NCI-H1105 (cell line): ENCODE data around the gene FKBP3.
A peak's percentile ranks its signal among the peaks of the same experiment; 100 is the strongest.
"Not testable (repeated sequence)": the region's sequence is repeated elsewhere in the genome, so short reads cannot be mapped to it uniquely, and the experiment has no call there.

Experiments
- DNase-seq: peaks from one replicate; lab custom pipeline; 2025; lab: John Stamatoyannopoulos, UW

Gene FKBP3

DNA sequence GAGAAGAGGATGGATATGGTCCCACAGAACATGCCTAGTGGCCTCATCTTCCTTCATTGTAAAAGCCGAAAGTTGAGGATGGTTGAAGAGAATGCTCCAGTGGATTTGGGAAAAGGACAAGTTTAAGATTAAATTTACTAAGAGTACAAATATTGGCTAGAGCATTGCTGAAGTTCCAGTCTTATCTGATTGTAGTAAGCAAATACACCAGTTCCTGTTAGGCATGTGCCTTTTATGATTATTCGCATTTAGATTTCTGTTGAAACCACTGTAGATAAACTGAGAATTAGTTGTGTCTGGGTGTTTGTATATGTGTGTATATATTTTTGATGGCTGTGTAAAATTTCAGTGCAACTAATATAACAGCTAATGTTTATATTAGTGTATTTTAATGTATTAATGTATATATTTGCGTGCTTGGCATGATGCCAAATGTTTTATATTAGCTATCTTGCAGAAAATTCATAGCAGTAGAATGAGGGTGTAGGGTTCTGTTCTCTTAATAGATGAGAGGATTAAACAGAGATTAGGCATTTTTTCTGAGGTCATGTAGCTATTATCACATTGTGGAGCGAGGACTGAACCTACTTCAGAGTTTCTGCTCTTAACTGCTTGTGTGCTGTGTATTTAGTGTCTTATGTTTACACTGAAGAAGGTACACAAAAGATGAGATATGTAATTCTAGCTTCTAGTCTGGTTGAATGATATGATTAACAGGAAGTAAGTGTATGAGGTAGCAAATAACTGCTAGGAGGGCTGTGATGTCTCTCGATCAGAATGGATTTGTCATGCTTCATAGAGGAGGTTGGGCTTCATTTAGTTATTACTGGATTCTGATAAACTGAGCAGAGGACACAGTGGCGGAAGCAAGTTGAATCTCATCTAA is 21.1 kb downstream of the FKBP3 start:
- no peak for DNase-seq

DNA sequence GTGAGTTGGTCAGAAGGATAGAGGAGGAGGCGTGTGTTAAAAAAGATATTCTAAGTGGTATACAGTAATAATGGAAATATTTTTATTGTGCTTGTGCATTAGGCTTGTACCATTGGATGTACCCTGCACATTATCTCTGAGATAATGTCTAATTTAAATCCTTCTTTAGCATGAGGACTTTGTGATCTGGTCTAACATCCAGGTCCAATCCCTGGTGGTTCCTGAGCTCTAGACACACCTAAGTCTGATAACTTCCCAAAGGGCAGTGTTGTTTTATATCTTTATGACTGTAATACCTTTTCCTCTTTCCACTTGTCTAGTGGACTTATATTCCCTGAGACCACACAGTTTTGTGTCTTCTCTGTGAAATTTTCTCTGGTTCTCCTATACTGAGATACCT is 29.7 kb downstream of the FKBP3 start:
- DNase-seq, result no peak

- no peak for DNase-seq
Measured at GRCh38 chr14:45103806-45104205, 30.5 kb downstream of the FKBP3 start.

- no peak for DNase-seq
Measured at GRCh38 chr14:45096218-45096617, 38.1 kb downstream of the FKBP3 start.

- DNase-seq, result no peak
Measured at GRCh38 chr14:45095143-45095542, 39.1 kb downstream of the FKBP3 start.

DNA sequence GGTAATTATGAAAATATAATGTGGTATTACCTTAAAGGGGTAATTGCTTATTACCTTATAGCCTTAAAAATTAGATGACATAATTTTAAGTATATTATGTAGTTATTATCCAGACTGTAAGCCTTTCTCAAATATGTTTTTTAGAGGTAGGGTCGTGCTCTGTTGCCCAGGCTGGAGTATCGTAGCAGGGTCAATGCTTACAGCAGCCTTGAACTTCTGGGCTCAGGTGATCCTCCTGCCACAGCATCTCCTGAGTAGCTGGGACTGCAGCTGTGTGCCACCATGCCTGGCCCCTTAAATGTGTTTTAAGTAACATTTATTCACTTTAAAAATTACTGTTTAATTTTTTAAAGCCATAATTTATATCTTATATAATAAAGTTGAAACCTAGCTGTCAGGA is 40.0 kb downstream of the FKBP3 start:
- DNase-seq, result no peak

GRCh38 chr14:45091710-45092109 is 42.6 kb downstream of the FKBP3 start:
- no peak for DNase-seq

- DNase-seq, result no peak
Measured at GRCh38 chr14:45089813-45090212, 44.5 kb downstream of the FKBP3 start.

GRCh38 chr14:45084946-45085346 is 49.3 kb downstream of the FKBP3 start:
- DNase-seq, result no peak

DNA sequence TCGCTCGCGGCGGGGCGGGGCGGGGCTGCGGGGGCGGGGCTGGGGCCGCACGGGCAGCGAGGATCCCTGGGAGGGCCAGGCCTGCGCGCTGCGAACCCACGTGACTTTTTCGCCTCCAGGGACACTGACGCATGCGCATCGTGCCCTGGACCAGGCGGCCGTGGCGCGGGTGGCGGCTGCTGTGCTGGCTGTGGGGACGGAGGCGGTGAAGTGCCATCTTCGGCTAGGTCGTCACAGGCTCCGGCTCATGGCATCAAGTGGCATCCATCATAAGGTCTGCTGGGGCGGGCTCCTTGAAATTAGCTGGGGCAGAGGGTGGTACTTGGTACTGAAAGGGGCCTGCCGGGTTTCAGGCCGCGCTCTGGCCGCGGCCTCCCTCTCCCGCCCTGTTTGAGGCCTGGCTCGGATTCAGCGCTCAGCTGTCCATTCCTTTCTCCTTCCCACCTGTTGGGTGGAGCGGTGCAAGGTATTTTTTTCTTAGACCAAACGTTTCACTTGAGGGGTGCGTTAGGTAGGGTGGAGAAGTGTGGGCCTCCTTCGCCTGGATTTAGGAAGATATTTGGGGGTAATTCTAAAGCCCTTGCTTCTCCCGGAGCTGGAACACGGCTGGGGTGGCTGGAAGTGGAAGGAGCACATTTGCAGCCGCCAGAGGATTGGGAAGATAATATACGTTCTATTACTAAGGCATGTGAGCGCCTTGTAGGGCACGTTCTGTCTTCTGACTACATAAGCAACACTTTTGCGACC is 50.1 kb downstream of the FKBP3 start, which contains the start of gene PRPF39:
Gene PRPF39 (plus strand): TSS at position 141 of the 747 bp plus-strand sequence. CDS start 11,124 bp downstream, outside the sequence.
- peak; percentile 97 for DNase-seq

DNA sequence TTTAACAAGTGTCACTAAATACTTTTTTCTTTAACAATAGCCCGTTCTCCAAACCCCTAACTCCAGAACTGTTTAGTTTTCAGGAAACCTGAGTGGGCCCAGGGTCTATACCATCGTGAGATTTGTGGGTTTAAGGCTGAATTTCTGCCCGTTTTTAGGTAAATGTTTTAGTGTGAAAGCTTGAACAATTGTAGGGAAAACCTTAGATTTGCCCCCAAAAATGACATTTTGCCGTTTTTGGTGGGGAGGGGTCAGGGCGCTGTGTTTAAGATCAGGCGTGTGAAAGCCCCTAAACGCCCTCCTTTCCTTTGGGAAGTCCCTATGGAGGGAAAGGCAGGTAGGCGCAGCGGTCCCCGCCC is 50.7 kb downstream of the FKBP3 start:
- DNase-seq, result no peak

DNA sequence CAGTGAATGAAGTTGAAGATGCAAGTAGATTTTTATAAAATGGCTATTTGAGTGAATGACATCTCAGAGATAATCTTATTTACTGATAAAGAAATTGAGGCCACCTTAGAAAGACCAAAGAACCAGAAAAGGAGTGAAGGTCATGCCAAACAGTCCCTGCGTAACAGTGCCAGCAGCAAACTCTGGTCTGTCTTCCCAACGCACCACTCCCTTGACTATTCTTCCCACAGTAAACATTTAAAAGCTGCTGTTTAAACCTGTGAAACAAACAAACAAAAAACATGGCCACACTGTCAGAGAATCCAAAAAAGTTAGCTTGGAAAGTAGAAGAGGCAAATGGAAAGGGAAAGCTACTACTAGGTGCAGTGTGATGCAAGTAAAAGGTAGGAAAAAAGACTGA is 51.9 kb downstream of the FKBP3 start:
- no peak for DNase-seq

DNA sequence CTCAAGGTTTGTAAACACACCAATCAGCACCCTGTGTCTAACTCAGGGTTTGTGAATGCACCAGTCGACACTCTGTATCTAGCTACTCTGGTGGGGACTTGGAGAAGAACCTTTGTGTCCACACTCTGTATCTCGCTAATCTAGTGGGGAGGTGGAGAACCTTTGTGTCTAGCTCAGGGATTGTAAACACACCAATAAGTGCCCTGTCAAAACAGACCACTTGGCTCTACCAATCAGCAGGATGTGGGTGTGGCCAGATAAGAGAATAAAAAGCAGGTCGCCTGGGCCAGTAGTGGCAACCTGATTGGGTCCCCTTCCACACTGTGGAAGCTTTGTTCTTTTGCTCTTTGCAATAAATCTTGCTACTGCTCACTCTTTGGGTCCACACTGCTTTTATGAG is 53.2 kb downstream of the FKBP3 start:
- not testable (repeated sequence) for DNase-seq

DNA sequence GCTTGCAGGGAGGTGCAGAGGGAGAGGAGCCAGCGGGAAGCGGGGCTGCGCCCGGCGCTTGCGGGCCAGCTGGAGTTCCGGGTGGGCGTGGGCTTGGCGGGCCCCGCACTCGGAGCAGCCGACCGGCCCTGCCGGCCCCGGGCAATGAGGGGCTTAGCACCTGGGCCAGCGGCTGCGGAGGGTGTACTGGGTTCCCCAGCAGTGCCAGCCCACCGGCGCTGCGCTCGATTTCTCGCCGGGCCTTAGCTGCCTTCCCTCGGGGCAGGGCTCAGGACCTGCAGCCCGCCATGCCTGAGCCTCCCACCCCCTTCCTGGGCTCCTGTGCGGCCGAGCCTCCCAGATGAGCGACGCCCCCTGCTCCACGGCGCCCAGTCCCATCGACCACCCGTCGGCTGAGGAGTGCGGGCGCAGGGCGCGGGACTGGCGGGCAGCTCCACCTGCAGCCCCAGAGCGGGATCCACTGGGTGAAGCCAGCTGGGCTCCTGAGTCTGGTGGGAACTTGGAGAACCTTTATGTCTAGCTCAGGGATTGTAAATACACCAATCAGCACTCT is 53.8 kb downstream of the FKBP3 start:
- not testable (repeated sequence) for DNase-seq

GRCh38 chr14:45078323-45078722 is 56.0 kb downstream of the FKBP3 start:
- DNase-seq, result no peak

DNA sequence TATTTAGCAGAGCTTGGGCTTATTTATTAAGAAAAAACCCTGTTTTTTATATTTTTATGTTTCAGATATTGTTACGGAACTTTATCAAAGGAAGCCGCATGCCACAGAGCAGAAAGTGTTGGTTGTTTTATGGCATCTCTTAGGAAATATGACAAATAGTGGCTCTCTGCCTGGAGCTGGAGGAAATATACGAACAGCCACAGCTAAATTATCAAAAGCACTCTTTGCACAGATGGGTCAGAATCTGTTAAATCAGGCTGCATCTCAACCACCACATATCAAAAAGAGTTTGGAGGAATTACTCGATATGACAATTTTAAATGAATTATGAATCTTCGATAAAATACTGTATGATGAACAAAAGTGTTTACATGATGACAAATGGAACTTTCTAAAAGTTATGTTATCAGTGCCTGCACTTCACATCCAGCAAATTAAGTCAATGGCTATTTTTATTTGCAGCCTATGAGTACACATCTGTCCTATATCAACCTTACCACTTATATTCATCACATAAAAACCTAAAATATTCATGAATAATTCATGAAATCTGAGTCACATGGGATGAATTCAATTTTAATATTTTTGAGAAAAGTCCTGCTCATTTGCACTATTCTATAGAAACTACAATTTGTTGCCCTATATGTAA is 60.9 kb downstream of the FKBP3 start:
- no peak for DNase-seq

- DNase-seq, result no peak
Measured at GRCh38 chr14:45072126-45072525, 62.2 kb downstream of the FKBP3 start.

DNA sequence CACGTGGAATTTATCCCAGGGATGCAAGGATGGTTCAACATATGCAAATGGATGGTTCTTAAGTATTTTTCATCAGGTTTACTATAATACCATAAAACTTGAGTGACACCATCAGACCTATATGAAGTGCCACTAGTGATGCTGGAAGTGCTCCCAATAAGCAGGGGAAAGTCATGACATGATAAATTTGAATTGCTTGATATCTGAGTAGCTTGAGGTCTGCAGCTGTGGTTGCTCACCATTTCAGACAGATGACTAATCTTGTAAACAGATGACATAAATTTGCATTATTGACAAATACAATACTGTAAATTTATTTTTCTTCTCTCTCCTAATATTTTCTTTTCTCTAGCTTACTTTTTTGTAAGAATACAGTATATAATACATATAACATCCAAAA is 64.1 kb downstream of the FKBP3 start:
- no peak for DNase-seq

- DNase-seq, result no peak
Measured at GRCh38 chr14:45068396-45068795, 65.9 kb downstream of the FKBP3 start.

DNA sequence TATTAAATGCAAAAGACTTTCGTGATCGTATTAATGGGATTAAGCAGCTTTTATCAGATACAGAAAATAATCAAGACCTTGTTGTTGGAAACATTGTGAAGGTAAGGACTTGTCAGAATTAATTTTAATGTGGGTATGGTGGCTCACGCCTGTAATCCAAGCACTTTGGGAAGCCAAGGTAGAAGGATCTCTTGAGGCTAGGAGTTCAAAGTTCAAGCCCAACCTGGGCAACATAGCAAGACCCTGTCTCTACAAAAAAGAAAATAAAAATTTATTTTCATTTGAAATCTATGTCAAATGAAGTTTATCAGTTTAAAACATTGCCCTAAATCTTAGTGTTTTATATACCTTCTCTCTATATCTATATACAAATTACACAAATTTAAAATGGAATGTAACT is 67.6 kb downstream of the FKBP3 start:
- no peak for DNase-seq

- DNase-seq, result no peak
Measured at GRCh38 chr14:45065956-45066355, 68.3 kb downstream of the FKBP3 start.
